Neutrophil (primary cell): ENCODE measurements around the gene DMBX1.

Experiments used
- H3K27ac ChIP-seq: fragments of 200-600 bp; sonication (generic); 2 replicates; pipeline ENCODE4 v1.5.1; 2016; ENCODE audit warnings: mild to moderate bottlenecking, moderate library complexity
- H3K27me3 ChIP-seq: fragments of 200-600 bp; sonication (generic); 2 replicates; pipeline ENCODE4 v1.6.0; 2016; ENCODE audit warnings: mild to moderate bottlenecking
- H3K36me3 ChIP-seq: fragments of 200-600 bp; sonication (generic); 2 replicates; pipeline ENCODE4 v1.5.1; 2017
- H3K4me1 ChIP-seq, 2 experiments: fragments of 200-600 bp in 1 of 2; sonication (generic) in 1 of 2; 1 replicate in 1 of 2; 2 replicates in 1 of 2; pipeline versions ENCODE4 v1.5.1 to v1.6.1; 2013 to 2016; ENCODE audit warnings: low read depth in 1 of 2, low read length in 1 of 2, mild to moderate bottlenecking in 1 of 2, moderate library complexity in 1 of 2; ENCODE audit not compliant: control insufficient read depth in 1 of 2, insufficient read depth in 1 of 2
- H3K4me3 ChIP-seq, 2 experiments: fragments of 200-600 bp in 1 of 2; sonication (generic) in 1 of 2; 1 replicate in 1 of 2; 2 replicates in 1 of 2; pipeline ENCODE4 v1.5.1; 2013 to 2016; ENCODE audit warnings: low read depth in 1 of 2, low read length in 1 of 2, mild to moderate bottlenecking in 1 of 2, moderate library complexity in 1 of 2
- H3K9me3 ChIP-seq: fragments of 200-600 bp; sonication (generic); 2 replicates; pipeline ENCODE4 v1.5.1; 2016
- CTCF ChIP-seq: fragments of 200-600 bp; sonication (generic); IDR thresholded peaks from 2 replicates; pipeline ENCODE4 v1.5.1; 2016; ENCODE audit warnings: antibody characterized with exemption

The DMBX1 gene

GRCh38 chr1:46446646-46447498 is 42.8 kb upstream of the DMBX1 start:
- Histone ChIP-seq H3K4me1 (peaks cover 8 to 13% of the 10 kb centered on the region in 2 experiments), H3K36me3 (no peaks in the 10 kb centered on the region), H3K27me3 (peaks cover 80% of the 10 kb centered on the region), H3K9me3 (no peaks in the 10 kb centered on the region), H3K4me3 (no peak overlapping the region), H3K27ac (no peak overlapping the region)
- peak; percentile 36 for TF ChIP-seq CTCF

GRCh38 chr1:46447499-46448108 is 42.0 kb upstream of the DMBX1 start:
- Histone ChIP-seq H3K4me1 (peaks cover 5 to 9% of the 10 kb centered on the region in 2 experiments), H3K27me3 (peaks cover 87% of the 10 kb centered on the region), H3K27ac (no peak overlapping the region), H3K4me3 (no peak overlapping the region), H3K9me3 (no peaks in the 10 kb centered on the region), H3K36me3 (no peaks in the 10 kb centered on the region)
- TF ChIP-seq CTCF, result no peak

- Histone ChIP-seq H3K4me3 (no peak overlapping the region), H3K36me3 (no peaks in the 10 kb centered on the region)
These were observed 41.3 kb upstream of the DMBX1 start for GRCh38 chr1:46448109-46448911.

GRCh38 chr1:46449223-46450159 is 40.1 kb upstream of the DMBX1 start:
- no peak for TF ChIP-seq CTCF
- no peak overlapping the region for H3K27ac ChIP-seq
- no peaks in the 10 kb centered on the region for H3K9me3 ChIP-seq
- H3K4me3 ChIP-seq, result no peak overlapping the region
- no peaks in the 10 kb centered on the region for H3K36me3 ChIP-seq
- H3K4me1 ChIP-seq, result peaks cover 0 to 5% of the 10 kb centered on the region in 2 experiments
- peaks cover 100% of the 10 kb centered on the region for H3K27me3 ChIP-seq

More at GRCh38 chr1:46448109-46448911, 41.3 kb upstream of the DMBX1 start:
- Histone ChIP-seq H3K4me1 (peaks cover 0 to 5% of the 10 kb centered on the region in 2 experiments), H3K9me3 (no peaks in the 10 kb centered on the region), H3K27ac (no peak overlapping the region), H3K27me3 (peaks cover 94% of the 10 kb centered on the region)
- TF ChIP-seq CTCF, result no peak

- TF ChIP-seq CTCF, result no peak
- peaks cover 100% of the 10 kb centered on the region for H3K27me3 ChIP-seq
- no peak overlapping the region for H3K27ac ChIP-seq
- peaks cover 0 to 5% of the 10 kb centered on the region in 2 experiments for H3K4me1 ChIP-seq
- H3K4me3 ChIP-seq, result no peak overlapping the region
- no peaks in the 10 kb centered on the region for H3K36me3 ChIP-seq
- no peaks in the 10 kb centered on the region for H3K9me3 ChIP-seq
These were observed 39.5 kb upstream of the DMBX1 start for GRCh38 chr1:46450160-46450517.
